ENCODE results near the gene MCM3AP. TPM values are rescaled to one million over a fixed set of nuclear protein-coding genes. Genes with fewer than 3 reads are reported as not detected.

The MCM3AP gene
- total and polyA plus RNA-seq, 9 of the 15 experiments (the other 6 are each of a cell fraction or from before 2014, with no cell fraction given): 6.5 to 179 (median 69.6) TPM

DNA sequence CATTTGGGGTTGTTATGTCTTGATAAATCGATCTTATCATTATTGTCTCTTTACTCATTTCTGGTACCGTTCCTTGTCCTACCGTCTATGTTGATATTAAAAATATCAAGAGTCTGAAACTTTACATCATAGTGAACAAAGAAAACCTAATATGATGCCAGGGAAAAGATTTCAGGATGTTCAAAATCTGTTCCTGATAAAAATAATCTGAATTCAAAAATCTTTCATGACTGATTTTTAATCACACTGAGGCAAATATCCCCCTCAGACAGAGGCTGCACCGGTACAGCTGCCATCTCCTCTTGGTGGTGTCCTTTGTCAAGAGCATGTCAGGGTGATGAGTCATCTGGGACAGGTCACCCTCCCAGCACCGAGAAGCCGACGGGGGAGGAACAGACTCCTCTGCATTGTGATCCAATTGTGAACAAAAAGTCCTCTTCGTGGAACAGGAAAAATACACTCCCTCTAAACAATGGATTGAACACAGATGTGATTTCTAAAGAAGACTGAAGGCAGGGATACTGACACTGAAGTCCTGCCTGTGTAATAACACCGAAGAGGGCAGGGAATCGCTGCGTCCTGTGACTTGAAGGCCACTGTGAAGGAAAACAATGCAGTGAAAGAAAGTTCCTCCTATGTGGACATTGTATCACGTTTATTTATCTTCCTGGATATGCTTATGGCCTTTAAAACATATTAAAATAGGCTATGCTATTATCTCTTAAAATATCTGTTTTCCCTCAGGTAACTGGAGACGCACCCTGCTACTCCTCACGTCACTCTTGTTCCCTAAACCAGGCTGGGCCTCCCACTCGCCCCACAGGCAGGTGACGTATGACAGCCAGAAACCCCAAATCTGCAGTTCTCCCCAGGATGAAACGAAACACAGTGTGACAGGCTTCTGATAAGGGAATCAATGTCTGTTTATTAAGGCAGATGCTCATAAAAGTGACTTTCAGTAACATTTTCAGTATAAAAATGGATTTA is 96.9 kb downstream of the MCM3AP start (continued):
- TF ChIP-seq, protein P1, sequence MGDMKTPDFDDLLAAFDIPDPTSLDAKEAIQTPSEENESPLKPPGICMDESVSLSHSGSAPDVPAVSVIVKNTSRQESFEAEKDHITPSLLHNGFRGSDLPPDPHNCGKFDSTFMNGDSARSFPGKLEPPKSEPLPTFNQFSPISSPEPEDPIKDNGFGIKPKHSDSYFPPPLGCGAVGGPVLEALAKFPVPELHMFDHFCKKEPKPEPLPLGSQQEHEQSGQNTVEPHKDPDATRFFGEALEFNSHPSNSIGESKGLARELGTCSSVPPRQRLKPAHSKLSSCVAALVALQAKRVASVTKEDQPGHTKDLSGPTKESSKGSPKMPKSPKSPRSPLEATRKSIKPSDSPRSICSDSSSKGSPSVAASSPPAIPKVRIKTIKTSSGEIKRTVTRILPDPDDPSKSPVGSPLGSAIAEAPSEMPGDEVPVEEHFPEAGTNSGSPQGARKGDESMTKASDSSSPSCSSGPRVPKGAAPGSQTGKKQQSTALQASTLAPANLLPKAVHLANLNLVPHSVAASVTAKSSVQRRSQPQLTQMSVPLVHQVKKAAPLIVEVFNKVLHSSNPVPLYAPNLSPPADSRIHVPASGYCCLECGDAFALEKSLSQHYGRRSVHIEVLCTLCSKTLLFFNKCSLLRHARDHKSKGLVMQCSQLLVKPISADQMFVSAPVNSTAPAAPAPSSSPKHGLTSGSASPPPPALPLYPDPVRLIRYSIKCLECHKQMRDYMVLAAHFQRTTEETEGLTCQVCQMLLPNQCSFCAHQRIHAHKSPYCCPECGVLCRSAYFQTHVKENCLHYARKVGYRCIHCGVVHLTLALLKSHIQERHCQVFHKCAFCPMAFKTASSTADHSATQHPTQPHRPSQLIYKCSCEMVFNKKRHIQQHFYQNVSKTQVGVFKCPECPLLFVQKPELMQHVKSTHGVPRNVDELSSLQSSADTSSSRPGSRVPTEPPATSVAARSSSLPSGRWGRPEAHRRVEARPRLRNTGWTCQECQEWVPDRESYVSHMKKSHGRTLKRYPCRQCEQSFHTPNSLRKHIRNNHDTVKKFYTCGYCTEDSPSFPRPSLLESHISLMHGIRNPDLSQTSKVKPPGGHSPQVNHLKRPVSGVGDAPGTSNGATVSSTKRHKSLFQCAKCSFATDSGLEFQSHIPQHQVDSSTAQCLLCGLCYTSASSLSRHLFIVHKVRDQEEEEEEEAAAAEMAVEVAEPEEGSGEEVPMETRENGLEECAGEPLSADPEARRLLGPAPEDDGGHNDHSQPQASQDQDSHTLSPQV (IDR thresholded peaks at IDR 0.05): 0 out of 2 replicates have a peak, but pooled peaks have one; percentile 29
- peak; percentile 89 for TF ChIP-seq SOX6 (IDR thresholded peaks at IDR 0.05)
- TF ChIP-seq DPF2 (IDR thresholded peaks at IDR 0.05): peak; percentile 93
- no peak for TF ChIP-seq ZNF146 (CRISPR knock-in tag; IDR thresholded peaks at IDR 0.05; ENCODE audit: unreplicated experiment)
- 0 out of 2 replicates have a peak, but pooled peaks have one; percentile 27 for TF ChIP-seq LCOR (CRISPR knock-in tag; IDR thresholded peaks at IDR 0.05)
- TF ChIP-seq, protein P2, sequence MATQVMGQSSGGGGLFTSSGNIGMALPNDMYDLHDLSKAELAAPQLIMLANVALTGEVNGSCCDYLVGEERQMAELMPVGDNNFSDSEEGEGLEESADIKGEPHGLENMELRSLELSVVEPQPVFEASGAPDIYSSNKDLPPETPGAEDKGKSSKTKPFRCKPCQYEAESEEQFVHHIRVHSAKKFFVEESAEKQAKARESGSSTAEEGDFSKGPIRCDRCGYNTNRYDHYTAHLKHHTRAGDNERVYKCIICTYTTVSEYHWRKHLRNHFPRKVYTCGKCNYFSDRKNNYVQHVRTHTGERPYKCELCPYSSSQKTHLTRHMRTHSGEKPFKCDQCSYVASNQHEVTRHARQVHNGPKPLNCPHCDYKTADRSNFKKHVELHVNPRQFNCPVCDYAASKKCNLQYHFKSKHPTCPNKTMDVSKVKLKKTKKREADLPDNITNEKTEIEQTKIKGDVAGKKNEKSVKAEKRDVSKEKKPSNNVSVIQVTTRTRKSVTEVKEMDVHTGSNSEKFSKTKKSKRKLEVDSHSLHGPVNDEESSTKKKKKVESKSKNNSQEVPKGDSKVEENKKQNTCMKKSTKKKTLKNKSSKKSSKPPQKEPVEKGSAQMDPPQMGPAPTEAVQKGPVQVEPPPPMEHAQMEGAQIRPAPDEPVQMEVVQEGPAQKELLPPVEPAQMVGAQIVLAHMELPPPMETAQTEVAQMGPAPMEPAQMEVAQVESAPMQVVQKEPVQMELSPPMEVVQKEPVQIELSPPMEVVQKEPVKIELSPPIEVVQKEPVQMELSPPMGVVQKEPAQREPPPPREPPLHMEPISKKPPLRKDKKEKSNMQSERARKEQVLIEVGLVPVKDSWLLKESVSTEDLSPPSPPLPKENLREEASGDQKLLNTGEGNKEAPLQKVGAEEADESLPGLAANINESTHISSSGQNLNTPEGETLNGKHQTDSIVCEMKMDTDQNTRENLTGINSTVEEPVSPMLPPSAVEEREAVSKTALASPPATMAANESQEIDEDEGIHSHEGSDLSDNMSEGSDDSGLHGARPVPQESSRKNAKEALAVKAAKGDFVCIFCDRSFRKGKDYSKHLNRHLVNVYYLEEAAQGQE (IDR thresholded peaks at IDR 0.05; ENCODE audit: borderline replicate concordance): peak; percentile 36; the same call in 1 of the 2 replicates
- TF ChIP-seq, protein P2 (CRISPR knock-in tag; IDR thresholded peaks at IDR 0.05; ENCODE audit: low read depth): no peak
- TF ChIP-seq ZNF175 (CRISPR knock-in tag; IDR thresholded peaks at IDR 0.05; ENCODE audit: low read depth): no peak
- TF ChIP-seq FOXK2 (conservative IDR thresholded peaks at IDR 0.05 in 1 of 2, IDR thresholded peaks at IDR 0.05 in 1 of 2; ENCODE audit: low read depth in 2 of 2): peak in 1 of 2 experiments; percentile 50; a peak in 2 of 4 replicates
- TF ChIP-seq HDAC3 (IDR thresholded peaks at IDR 0.05; ENCODE audit: borderline replicate concordance, partially characterized antibody): peak; percentile 26
- TF ChIP-seq, protein P3, sequence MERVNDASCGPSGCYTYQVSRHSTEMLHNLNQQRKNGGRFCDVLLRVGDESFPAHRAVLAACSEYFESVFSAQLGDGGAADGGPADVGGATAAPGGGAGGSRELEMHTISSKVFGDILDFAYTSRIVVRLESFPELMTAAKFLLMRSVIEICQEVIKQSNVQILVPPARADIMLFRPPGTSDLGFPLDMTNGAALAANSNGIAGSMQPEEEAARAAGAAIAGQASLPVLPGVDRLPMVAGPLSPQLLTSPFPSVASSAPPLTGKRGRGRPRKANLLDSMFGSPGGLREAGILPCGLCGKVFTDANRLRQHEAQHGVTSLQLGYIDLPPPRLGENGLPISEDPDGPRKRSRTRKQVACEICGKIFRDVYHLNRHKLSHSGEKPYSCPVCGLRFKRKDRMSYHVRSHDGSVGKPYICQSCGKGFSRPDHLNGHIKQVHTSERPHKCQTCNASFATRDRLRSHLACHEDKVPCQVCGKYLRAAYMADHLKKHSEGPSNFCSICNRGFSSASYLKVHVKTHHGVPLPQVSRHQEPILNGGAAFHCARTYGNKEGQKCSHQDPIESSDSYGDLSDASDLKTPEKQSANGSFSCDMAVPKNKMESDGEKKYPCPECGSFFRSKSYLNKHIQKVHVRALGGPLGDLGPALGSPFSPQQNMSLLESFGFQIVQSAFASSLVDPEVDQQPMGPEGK (CRISPR knock-in tag; IDR thresholded peaks at IDR 0.05; ENCODE audit: borderline replicate concordance): no peak

Data from K562 (cell line).